CD4-positive, alpha-beta T cell treated with Interleukin-6 for 4 hours (primary cell): ENCODE data around the gene INPP5J.
"Not testable (repeated sequence)": the region's sequence is repeated elsewhere in the genome, so short reads cannot be mapped to it uniquely, and the experiment has no call there.

Experiments used
- DNase-seq: peaks from one replicate; pipeline ENCODE4 v3.0.0-alpha.2; 2020; ENCODE audit warnings: mixed read lengths

The INPP5J gene, protein sequence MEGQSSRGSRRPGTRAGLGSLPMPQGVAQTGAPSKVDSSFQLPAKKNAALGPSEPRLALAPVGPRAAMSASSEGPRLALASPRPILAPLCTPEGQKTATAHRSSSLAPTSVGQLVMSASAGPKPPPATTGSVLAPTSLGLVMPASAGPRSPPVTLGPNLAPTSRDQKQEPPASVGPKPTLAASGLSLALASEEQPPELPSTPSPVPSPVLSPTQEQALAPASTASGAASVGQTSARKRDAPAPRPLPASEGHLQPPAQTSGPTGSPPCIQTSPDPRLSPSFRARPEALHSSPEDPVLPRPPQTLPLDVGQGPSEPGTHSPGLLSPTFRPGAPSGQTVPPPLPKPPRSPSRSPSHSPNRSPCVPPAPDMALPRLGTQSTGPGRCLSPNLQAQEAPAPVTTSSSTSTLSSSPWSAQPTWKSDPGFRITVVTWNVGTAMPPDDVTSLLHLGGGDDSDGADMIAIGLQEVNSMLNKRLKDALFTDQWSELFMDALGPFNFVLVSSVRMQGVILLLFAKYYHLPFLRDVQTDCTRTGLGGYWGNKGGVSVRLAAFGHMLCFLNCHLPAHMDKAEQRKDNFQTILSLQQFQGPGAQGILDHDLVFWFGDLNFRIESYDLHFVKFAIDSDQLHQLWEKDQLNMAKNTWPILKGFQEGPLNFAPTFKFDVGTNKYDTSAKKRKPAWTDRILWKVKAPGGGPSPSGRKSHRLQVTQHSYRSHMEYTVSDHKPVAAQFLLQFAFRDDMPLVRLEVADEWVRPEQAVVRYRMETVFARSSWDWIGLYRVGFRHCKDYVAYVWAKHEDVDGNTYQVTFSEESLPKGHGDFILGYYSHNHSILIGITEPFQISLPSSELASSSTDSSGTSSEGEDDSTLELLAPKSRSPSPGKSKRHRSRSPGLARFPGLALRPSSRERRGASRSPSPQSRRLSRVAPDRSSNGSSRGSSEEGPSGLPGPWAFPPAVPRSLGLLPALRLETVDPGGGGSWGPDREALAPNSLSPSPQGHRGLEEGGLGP

DNA sequence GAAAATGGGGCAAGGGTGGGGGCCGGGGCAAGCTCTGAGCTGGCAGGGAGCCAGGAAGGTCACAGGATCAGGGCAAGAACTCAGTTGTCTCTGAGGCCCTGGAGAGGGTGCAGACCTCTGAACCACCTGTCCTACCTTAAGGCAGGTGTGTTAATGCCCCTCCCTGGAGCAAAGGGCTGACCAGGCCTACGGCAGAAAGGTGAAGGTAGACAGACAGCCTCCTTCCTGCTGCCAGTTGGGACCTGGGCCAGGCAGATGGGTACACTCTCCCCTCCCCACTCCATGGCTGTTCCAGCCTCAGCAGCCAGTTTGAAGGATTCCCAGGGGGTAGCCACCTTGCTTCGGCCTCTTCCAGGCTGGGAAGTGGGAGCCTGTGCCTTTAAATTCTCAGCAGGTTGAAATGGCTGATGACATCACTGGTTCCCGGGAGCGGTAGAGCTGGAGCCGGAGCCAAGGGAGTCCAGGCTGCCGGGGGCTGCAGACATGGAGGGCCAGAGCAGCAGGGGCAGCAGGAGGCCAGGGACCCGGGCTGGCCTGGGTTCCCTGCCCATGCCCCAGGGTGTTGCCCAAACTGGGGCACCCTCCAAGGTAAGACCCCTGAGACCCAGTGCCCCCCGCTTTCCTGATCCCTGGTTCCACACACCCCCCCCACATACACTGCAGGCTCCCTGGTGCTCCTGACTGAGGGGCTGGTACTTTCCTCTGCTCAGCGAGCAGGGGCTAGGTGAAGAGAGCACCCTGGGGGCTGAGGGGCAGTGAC, at the start of gene INPP5J:
Gene INPP5J (plus strand): TSS at position 435 of the 760 bp plus-strand sequence. CDS start 49 bp downstream, at position 484.
- DNase-seq = no peak

DNA sequence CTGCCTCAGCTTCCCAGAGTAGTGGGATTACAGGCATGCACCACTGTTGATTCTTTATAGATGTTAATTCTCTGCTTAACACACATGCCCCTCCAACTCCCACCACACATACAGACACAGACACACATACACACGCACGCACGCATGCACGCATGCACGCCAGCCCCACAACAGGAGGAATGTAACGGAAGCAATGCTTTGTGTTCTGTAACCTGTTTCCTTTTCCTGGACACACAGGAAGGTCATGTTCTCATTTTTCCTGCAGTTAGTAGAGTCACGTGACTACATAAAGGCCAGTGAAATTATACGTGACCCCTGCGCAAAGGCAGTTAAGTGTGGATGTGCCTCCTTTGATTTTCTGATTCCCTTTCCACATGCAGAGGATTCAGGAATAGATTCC, 49.6 kb upstream of the INPP5J start:
- DNase-seq = not testable (repeated sequence)

DNA sequence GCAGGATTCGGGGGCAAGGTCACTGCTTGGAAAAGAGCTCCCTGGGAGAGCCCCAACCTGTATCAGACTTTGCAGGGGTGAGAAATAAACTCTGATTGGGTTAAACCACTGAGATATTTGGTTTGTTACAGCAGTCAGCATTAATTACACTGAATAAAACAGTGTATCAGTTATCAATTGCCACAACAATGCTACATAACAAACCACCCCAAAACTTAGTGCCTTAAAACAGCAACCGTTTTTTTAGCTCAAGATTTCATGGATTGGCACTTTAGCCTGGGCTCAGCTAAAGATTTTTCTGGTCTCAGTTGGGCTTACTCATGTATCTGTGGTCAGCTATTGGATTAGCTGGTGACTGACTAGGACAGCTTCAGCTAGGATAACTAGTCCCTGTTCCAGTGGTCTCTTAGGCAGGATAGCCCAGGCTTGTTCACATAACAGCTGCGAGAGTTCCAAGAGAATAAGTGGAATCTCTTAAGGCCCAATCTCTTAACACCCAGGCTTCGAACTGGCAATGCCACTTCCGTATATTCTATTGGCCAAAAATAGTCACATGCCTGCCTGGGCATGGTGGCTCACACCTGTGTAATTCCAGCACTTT, 49.1 kb upstream of the INPP5J start:
- not testable (repeated sequence) for DNase-seq

DNA sequence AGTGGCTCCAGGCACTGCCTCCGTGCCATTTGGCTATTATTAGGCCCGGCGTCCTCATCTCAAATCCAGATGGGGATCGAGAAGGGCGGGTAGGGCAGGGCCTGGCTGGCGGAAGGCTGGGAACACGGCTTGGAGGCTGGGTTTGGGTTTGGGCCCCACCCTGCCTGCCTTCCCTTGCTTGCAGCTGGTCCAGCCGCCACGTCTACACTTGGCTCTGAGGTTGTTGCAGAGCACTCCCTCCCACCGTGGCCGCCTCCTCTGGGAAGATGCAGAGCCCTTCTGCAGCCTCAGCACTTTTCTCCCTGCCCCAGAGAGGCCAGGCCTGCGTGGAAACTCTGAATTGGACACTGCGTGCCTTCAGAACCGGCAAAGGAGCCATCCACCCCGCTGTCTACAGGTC, 46.8 kb upstream of the INPP5J start:
- DNase-seq = no peak

DNA sequence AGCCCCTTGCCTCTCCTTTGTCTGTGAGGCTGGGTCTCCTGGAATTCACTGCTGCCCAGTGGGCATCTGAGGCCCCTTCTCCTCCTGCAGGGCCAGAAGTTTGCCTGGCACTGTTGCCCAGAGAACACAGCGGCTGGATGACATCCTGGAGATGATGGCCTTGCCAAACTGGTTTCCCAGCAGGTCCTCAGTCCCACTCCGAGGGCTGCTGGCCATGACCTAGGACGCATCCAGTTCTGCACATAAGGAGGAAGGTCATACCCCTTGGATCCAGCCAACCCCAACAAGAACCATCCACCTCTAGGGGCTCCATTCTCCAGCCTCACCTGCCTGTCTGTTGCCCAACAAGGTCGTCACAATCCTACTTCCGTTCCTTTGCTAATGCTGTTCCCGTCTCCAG, 45.1 kb upstream of the INPP5J start:
- no peak for DNase-seq

DNA sequence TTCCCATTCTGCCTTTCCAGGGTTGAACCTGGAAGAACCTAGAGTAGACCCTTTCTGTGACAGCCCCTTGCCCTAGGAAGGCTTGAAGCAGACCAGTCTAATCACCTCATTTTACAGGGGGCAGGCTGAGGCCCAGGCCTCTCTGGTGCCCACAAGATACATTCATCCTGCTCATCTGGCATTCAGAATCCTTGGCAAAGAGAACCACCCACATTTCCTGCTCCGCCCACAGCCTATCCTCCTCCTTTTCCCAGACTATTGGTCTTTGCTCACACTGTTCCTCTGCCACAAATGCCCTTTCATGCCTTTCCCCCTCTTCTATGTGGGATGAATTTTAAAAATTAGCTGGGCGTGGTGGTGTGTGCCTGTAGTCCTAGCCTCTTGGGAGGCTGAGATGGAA, 44.4 kb upstream of the INPP5J start:
- DNase-seq = not testable (repeated sequence)

DNA sequence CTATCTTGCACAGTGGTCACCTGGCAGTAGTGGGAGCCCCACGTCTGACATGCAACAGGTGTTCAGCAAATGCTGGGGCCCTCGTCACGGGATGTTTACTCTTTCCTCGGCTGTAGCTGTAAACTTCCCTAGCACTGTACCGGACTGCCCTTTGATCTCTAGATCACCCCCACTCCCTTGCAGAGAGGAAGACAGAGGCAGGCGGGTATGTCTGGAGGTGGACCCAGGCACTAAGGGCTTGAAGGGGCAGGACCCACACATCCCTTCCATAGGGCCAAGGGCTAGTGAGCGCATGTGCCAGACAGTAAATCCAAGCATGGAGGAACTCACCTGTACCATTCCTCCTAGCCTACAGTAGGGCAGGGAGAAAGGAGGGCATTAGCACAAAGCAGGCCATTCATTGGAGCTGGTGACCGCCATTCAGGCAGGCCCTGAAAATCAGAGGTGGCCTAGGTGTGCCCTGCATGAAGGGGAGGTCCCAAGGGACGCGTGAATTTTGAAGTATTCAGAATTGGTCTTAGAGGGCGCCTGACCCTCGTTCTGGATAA, 43.6 kb upstream of the INPP5J start:
- DNase-seq = no peak

DNA sequence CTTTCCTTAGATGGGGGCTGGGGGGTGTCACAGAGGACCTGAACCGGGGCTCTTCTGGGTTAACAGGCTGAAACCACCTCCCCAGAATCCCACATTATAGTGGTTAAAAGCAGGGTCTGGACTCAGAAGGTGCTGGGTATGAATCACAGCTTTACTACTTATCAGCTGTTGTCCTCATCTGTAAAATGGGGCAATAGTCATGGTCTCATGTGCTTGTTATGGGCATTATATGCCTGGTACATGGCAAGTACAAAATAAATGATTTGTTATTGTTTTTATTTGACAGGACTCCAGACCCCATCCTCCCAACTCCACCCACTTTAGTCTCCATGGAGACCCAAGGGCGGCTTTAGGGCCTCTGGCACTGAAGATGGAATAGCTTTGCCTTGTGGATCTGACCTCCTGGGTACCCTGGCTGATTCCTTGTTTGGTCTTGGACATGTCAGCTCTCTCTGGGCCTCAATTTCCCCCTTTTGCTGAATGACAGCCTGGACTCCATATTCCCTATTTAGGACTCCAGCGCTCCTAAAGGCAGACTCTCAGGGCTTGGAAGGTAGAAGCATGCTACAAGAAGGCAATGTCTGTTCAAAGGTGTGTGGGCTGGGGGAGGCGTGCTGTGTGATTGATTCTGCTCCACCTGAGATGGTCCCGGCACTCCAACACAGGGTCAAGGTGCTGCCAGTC, 42.5 kb upstream of the INPP5J start:
- DNase-seq = no peak

DNA sequence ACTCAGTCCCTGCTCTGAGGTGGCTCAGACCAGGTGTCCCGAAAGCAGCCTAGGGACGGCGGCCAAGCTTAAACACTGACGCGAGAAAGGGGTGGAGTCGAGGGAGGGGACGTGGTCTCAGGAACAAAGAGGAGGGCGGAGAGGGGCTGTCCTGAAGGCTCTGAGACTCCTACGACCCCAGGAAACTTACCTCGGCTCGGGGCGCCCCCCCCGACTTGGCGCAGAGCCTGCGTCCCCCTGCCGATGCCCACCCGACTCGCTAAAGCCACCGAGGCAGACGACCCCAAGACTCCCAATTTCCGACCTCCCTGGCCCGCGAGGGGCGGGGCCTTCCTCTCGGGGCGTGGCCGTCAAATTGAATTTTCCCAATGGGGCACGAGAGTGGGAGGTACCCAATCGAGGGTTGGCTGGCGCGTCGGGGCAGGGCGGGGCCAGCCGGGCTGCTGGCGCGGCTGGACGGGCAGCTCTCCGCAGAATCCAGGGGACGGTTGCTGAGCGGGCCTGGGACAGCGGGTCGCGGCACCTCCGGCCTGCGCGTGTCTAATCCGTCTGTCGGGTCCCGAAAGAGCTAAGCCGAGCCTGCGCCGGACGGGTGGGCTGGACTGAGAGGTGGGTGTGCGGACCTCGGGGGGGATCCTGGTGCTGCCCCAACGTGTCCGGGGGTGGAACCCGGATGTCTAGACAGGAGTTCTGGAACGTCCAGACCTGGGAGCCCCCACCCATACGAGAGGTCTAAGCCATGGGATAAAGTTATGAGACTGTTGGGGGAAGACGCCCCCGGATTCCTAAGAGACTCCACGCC, 41.7 kb upstream of the INPP5J start, which contains the start of gene SMTN:
Gene SMTN (plus strand): TSS at position 471 of the 802 bp plus-strand sequence. CDS start 1,941 bp downstream, outside the sequence.
- DNase-seq = peak; percentile 94

DNA sequence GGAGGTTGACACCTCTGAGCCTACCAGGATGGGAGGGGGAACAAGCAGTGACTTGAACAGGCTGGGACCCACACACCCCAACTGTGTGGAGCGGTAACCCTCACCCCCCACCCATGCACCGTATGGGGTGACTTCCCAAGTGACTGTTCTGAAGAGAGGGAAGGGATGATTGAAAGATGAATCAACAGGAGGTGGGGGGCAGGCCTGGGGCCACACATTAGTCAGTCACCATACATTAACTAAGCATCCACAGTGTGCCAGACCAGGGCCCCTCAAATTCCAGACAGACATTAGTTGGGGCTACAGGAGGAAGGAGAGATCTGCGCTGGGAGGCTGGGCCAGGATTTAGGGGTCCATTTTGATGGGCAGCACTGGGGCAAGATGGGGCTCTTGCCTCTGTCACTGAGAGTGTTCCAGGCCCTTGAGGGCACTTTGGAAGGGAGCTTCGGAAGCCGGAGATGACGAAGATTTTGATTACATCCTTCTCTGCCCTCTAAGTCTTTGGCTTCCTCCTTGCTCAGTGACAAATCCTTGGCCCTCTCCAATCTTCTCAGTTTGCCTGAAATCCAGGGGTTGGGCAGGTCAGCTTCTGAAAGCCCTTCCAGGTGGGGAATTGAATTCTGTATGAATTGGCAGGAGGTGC, 40.7 kb upstream of the INPP5J start:
- no peak for DNase-seq

DNA sequence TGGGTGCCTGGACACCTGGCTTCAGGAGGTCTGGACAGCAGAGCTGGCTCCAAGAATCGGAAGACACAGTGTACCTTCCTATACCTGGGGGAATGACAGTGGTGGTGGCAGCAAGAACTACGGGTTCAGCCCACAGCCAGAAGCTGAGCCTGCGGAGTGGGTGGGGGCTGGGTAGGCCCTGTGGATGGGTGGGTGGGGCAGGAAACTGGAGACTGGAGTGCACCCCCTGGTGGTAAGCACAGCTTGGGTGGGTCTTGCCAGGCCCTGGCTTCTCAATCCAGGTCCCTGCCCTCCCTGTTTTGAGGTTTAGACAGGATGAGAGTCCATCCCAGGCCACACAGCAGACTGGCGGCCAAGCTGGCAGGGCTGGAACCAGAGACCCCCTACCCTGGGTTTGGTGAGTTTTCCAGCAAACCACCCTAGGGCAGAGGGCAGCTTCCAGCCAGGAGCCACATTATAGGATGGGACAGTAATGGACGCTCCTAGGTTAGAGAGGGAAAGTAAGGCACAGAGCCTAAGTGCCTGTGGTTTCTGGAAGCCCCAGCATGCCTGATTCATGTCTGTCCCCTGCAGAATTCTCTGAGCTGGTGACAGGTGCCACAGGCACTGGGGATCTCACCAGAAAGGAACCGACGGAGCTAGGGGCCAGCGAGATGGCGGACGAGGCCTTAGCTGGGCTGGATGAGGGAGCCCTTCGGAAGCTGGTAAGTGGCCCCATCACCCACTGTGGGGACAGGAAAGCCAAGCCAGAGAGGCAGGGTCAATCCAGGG, 40.0 kb upstream of the INPP5J start:
- DNase-seq = peak; percentile 69

DNA sequence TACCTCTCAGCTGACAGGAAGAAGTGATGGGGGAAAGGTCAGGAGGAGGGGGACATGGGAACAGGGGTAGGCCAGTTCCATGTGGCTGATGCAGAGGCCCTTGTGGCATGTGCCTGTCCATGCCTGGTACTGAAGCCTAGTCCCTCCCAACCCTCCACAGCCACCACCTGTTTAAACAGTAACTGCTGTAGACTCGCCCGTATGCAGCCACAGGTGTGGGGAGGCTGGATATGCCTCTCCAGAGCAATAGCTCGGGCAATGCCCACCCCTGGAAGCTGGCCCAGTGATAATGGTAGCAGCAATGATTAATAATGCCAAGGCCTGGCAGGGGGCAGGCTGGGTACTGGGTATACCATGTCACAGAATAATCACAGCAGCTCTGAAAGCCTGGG, 39.4 kb upstream of the INPP5J start:
- no peak for DNase-seq

DNA sequence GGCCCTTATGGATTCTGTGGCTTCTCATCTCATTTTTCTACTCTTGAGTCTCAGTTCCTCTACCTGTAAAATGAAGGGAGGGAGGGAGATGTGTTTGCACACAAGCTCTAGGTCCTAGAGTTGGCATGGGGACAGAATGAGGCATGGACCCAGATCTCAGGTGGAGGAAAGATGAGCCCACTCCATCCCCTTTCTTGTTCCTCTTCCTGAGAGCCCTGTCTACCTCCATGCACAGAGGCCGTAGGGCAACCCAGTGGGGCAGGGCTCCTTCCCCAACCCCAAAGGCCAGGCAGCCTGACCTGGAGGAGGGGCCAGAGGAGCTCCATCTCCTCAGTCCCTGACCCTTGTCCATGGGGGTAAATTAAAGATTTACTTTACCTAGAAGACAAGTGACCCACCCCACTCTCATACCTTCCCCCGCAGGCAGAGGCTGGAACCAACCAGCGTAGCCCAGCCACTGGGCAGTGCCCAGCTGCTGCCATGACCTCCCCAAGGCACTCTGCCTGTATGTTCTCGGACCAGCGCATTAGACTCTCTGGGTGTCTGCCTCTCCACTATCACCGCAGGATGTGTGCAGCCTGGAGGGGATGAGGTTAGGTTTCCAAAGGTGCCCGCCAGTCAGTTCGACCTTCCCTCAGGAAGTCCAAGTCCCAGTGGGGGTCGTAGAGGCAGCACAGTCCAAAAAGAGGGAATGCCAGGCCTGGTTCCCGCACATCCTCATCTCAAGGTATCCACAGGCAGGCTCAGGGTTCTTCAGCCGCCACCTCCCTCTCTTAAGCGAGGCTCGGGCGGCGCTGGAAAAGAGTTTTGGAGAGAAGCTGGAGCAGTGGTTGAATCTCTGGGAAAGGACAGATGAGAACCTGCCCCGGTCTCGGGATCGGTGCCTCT, 38.6 kb upstream of the INPP5J start:
- peak; percentile 26 for DNase-seq

DNA sequence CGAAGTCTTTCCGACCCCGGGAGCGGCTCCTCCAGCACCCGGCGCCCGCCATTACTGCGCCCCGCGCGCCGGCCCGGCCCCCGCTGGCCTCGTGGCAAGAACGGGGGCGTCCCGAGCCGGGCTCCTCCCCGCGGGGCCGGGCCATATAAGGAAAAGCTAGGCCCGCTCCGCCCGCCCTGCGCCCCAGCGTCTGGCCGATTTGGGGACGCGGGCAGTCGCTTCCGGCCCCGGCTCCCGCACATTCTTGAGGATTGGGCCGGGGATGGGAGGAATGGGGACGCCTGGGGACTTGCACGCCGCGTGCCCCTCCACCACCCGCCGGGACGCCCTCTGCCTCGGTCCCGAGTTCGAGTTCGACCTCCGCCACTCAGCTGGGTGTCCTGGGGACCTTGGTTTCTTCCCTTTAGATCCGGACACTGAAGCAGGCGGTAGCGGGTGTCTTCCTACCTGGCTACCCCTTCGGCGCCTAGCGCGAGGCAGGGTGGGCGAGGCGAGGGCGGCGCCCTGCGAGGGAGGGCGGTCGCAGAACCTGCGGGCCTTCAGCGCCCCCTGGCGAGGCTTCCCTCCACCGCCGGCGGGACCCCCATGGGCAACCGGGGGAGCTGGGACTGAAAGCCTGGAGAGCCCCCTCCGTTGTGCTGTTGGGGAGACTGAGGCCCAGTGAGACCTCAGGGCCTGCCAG, 37.8 kb upstream of the INPP5J start:
- DNase-seq = peak; percentile 89

DNA sequence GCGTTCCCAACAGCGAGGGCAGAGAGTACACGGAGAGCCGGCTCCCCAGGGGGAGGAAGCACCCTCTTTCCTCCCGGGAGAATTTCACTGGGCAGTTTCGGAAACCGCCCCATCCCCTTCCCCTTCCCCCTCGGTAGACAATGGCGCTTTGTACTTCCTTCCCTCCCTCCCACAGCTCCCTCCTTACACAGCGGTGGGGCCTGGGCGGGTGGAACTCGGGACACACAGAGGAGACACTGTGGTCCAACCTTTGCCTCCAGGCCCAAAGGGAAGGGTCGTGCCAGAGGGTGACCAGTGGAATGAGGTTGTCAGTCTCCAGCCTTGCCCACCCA, 37.3 kb upstream of the INPP5J start:
- DNase-seq = no peak

DNA sequence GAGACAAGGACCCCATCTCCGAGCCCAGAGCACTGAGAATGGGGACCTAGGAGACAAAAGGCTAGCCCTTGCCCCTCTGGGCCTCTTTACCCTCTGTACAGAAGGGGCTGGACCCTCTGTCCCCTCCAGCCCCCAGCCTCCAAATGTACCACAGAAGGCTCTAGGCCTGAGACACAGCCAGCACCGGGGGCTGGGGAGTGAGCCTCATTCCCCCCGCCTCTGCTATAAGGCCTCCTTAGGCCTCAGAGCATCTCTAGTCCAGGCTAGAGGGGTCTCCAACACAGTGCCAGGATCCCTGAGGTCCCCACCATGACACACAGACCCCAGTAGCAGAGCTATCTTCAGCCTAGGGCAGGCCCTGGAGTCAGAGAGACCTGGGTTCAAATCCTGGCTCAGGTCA, 36.8 kb upstream of the INPP5J start:
- no peak for DNase-seq

DNA sequence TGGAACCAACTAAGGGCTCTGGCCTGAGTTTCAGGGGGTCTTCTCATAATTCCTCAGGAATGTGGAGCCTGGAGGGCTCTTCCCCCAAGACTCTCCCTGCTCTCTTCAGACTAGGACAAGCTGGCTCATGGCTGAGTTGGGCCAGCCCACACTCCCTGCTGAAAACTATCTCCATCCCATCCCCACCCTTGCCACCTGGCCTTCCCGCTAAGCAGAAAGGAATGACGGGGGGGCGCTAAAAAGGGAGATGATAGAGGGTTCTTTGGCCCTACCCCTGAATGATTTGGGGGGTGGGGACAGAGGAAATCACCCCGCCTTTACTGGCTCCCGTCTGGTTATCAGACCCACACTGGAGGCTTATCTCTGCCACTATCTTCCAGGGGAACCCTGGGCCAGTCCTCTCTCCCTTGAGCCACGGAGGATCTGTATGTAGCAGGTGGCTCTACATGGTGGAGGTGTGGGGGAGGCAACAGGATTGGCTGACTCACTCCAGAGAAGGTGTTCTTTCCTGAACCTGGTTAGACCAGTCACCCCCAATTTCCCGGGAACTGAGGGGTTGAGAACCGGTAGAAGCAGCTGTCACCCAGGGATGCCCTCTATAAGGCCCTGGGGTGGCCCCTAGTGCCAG, 35.9 kb upstream of the INPP5J start:
- DNase-seq = no peak
